Stimulated activated CD4-positive, alpha-beta T cell treated with anti-CD3 and anti-CD28 coated beads, Interleukin-4, amount 100 ng/mL, for 48 hours (primary cell): ENCODE data around the gene SIPA1L3.
A peak's percentile ranks its signal among the peaks of the same experiment; 100 is the strongest.

Experiments used
- DNase-seq, 2 donors: peaks; one replicate each; pipeline ENCODE4 v3.0.0-alpha.2; 2020; ENCODE audit warnings: low read depth in 2 of 2

Gene SIPA1L3

GRCh38 chr19:37995346-37995745 lies 88.3 kb downstream of the SIPA1L3 start:
- DNase-seq = no peak

- peak; percentile 7 to 8 for DNase-seq
Observed at GRCh38 chr19:37997911-37998344, 90.9 kb downstream of the SIPA1L3 start.

GRCh38 chr19:37998801-37999308 lies 91.8 kb downstream of the SIPA1L3 start:
- no peak for DNase-seq

GRCh38 chr19:37999309-38000213 lies 92.6 kb downstream of the SIPA1L3 start:
- DNase-seq = no peak

GRCh38 chr19:38001158-38001781 lies 94.3 kb downstream of the SIPA1L3 start:
- DNase-seq = no peak

GRCh38 chr19:38003438-38004185 lies 96.6 kb downstream of the SIPA1L3 start:
- DNase-seq = peak; percentile 8 to 16

GRCh38 chr19:38004186-38004520 lies 97.1 kb downstream of the SIPA1L3 start:
- no peak for DNase-seq

GRCh38 chr19:38004521-38005223 lies 97.7 kb downstream of the SIPA1L3 start:
- no peak for DNase-seq

- DNase-seq = no peak
Observed at GRCh38 chr19:38005224-38005614, 98.2 kb downstream of the SIPA1L3 start.

- no peak for DNase-seq
Observed at GRCh38 chr19:38006361-38007045, 99.5 kb downstream of the SIPA1L3 start.

GRCh38 chr19:38009650-38010242 lies 102.7 kb downstream of the SIPA1L3 start:
- DNase-seq = no peak

GRCh38 chr19:38011426-38011825 lies 104.4 kb downstream of the SIPA1L3 start:
- no peak for DNase-seq

GRCh38 chr19:38012290-38012689 lies 105.3 kb downstream of the SIPA1L3 start:
- DNase-seq = no peak

GRCh38 chr19:38012944-38013343 lies 105.9 kb downstream of the SIPA1L3 start:
- no peak for DNase-seq

- DNase-seq = no peak
Observed at GRCh38 chr19:38013913-38014580, 107.0 kb downstream of the SIPA1L3 start.

- no peak for DNase-seq
Observed at GRCh38 chr19:38015216-38015615, 108.2 kb downstream of the SIPA1L3 start.

GRCh38 chr19:38015761-38016160 lies 108.8 kb downstream of the SIPA1L3 start:
- DNase-seq = no peak

- DNase-seq = no peak
Observed at GRCh38 chr19:38017401-38018151, 110.6 kb downstream of the SIPA1L3 start.

GRCh38 chr19:38018694-38019395 lies 111.8 kb downstream of the SIPA1L3 start:
- DNase-seq = no peak
